ENCODE data around the gene MAL. TPM values are rescaled to one million over a fixed set of nuclear protein-coding genes. Genes with fewer than 3 reads are reported as not detected.

MAL gene
- total and polyA plus RNA-seq, 8 donors = 0.25 to 1.9 (median 0.81) TPM; not detected in 1

- WGBS, 2 donors = 38% methylated on average over 17 of the region's 17 CpGs
- DNase-seq (peak; percentile 78 to 89 (median 82)), FAIRE-seq (no peak), ATAC-seq (peak; percentile 94 to 99 (median 97))
- intact Hi-C loops (cut with DNase I) = no loop called here
- no peak overlapping the region for H3K4me3 ChIP-seq
- TF ChIP-seq, protein P1, sequence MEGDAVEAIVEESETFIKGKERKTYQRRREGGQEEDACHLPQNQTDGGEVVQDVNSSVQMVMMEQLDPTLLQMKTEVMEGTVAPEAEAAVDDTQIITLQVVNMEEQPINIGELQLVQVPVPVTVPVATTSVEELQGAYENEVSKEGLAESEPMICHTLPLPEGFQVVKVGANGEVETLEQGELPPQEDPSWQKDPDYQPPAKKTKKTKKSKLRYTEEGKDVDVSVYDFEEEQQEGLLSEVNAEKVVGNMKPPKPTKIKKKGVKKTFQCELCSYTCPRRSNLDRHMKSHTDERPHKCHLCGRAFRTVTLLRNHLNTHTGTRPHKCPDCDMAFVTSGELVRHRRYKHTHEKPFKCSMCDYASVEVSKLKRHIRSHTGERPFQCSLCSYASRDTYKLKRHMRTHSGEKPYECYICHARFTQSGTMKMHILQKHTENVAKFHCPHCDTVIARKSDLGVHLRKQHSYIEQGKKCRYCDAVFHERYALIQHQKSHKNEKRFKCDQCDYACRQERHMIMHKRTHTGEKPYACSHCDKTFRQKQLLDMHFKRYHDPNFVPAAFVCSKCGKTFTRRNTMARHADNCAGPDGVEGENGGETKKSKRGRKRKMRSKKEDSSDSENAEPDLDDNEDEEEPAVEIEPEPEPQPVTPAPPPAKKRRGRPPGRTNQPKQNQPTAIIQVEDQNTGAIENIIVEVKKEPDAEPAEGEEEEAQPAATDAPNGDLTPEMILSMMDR (IDR thresholded peaks at IDR 0.05) = no peak
- H3K4me1 ChIP-seq = no peaks in the 10 kb centered on the region
- H3K9me3 ChIP-seq = no peaks in the 10 kb centered on the region
- H3K36me3 ChIP-seq = no peaks in the 10 kb centered on the region
- no peak overlapping the region for H3K27ac ChIP-seq
- H3K27me3 ChIP-seq = no peaks in the 10 kb centered on the region
These were observed 18.0 kb downstream of the MAL start for GRCh38 chr2:95043300-95044093.

DNA sequence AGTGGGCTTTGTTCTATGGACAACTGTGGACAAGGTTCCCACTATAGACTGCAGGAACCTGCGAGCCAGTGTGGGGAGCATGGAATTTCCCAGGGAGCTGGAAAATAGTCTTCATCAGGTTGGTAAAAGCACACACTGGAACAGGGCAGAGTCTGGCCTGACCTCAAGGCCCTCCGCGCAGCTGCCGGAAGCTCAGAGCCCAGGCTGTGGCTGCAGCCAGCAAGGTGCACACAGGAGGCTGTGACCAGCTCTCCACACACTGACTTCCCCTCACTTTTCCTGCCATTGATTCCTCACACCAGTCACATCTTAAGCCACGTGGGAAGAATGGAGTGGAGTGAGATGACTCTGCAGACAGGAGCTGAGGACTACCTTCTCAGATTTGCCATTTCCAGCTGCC lies 19.1 kb downstream of the MAL start:
- TF ChIP-seq, protein P1 (IDR thresholded peaks at IDR 0.05) = no peak
- no peak overlapping the region for H3K27ac ChIP-seq
- 86 to 88% methylated on average over 5 of the region's 5 CpGs for WGBS, 2 donors
- no peaks in the 10 kb centered on the region for H3K9me3 ChIP-seq
- no peak for FAIRE-seq
- no peak overlapping the region for H3K4me3 ChIP-seq
- intact Hi-C loops (cut with DNase I) = no loop called here
- no peak for ATAC-seq
- no peaks in the 10 kb centered on the region for H3K27me3 ChIP-seq
- H3K4me1 ChIP-seq = no peaks in the 10 kb centered on the region
- no peak for DNase-seq
- H3K36me3 ChIP-seq = no peaks in the 10 kb centered on the region

- TF ChIP-seq, protein P1 (IDR thresholded peaks at IDR 0.05) = no peak
- ATAC-seq = no peak
- H3K36me3 ChIP-seq = no peaks in the 10 kb centered on the region
- no peaks in the 10 kb centered on the region for H3K9me3 ChIP-seq
- H3K4me1 ChIP-seq = no peaks in the 10 kb centered on the region
- WGBS, 2 donors = 72 to 81% methylated on average over 13 of the region's 13 CpGs
- H3K27me3 ChIP-seq = no peaks in the 10 kb centered on the region
- FAIRE-seq = no peak
- no peak for DNase-seq
- intact Hi-C loops (cut with DNase I) = no loop called here
- H3K4me3 ChIP-seq = no peak overlapping the region
- no peak overlapping the region for H3K27ac ChIP-seq
These were observed 21.0 kb downstream of the MAL start for GRCh38 chr2:95046371-95047112.

- intact Hi-C loops (cut with DNase I) = no loop called here
- no peak overlapping the region for H3K27ac ChIP-seq
These were observed 22.4 kb downstream of the MAL start for GRCh38 chr2:95047629-95048510.

More at GRCh38 chr2:95047629-95048510, 22.4 kb downstream of the MAL start:
- FAIRE-seq = no peak
- Histone ChIP-seq H3K9me3 (no peaks in the 10 kb centered on the region), H3K4me3 (no peak overlapping the region), H3K4me1 (no peaks in the 10 kb centered on the region), H3K27me3 (no peaks in the 10 kb centered on the region), H3K36me3 (no peaks in the 10 kb centered on the region)
- no peak for DNase-seq
- TF ChIP-seq, protein P1 (IDR thresholded peaks at IDR 0.05) = no peak
- WGBS, 2 donors = 69 to 72% methylated on average over 17 of the region's 17 CpGs
- ATAC-seq = no peak
